Tibial nerve (tissue), 4 donors: ENCODE measurements around the gene WDR49. TPM values are rescaled to one million over a fixed set of nuclear protein-coding genes. Genes with fewer than 3 reads are reported as not detected.
"Not testable (repeated sequence)": the region's sequence is repeated elsewhere in the genome, so short reads cannot be mapped to it uniquely, and the experiment has no call there.

ENCODE experiments used
- DNase-seq, 2 donors: peaks; one replicate each; pipeline ENCODE4 v3.0.0-alpha.2; 2019; ENCODE audit warnings: low spot score in 2 of 2
- H3K27ac ChIP-seq, 4 donors: fragments of 200-600 bp; sonication (generic) in 3 of 4; one replicate each; pipeline ENCODE4 v1.5.1; 2017 to 2019; ENCODE audit warnings: mild to moderate bottlenecking in 1 of 4
- H3K27me3 ChIP-seq, 2 donors: fragments of 200-600 bp; sonication (generic) in 1 of 2; one replicate each; pipeline versions ENCODE4 v1.5.1 to v1.6.0; 2017 to 2019
- H3K36me3 ChIP-seq, 3 donors: fragments of 200-600 bp; sonication (generic); one replicate each; pipeline ENCODE4 v1.5.1; 2018 to 2019
- H3K4me1 ChIP-seq, 4 donors: fragments of 200-600 bp; sonication (generic) in 3 of 4; one replicate each; pipeline ENCODE4 v1.5.1; 2017 to 2019
- H3K4me3 ChIP-seq, 4 donors: fragments of 200-600 bp; sonication (generic) in 3 of 4; one replicate each; pipeline ENCODE4 v1.5.1; 2017 to 2019; ENCODE audit warnings: mild to moderate bottlenecking in 1 of 4, moderate library complexity in 1 of 4
- H3K9me3 ChIP-seq, 4 donors: fragments of 200-600 bp; sonication (generic) in 3 of 4; one replicate each; pipeline ENCODE4 v1.5.1; 2017 to 2019
- CTCF ChIP-seq, 5 experiments: fragments of 200-600 bp in 3 of 5; fragments of 450-650 bp in 2 of 5; sonication (generic) in 3 of 5; IDR thresholded peaks; one replicate each; pipeline ENCODE4 v1.5.1; 2016 to 2019; ENCODE audit warnings: antibody characterized with exemption in 5 of 5, mild to moderate bottlenecking in 3 of 5, moderate library complexity in 2 of 5
- EP300 ChIP-seq, 2 donors: sonication (generic); formaldehyde crosslinking; IDR thresholded peaks; one replicate each; pipeline ENCODE4 v1.6.1; 2017; ENCODE audit warnings: antibody characterized with exemption in 2 of 2, mild to moderate bottlenecking in 1 of 2
- POLR2A ChIP-seq, 2 donors: fragments of 450-650 bp; IDR thresholded peaks; one replicate each; pipeline ENCODE4 v1.6.1; 2017; ENCODE audit warnings: antibody characterized with exemption in 2 of 2, mild to moderate bottlenecking in 2 of 2, moderate library complexity in 2 of 2
- WGBS, 2 donors: methylation state at CpG; one replicate each; pipeline ENCODE4 v1.1.5; 2018; 5-methylcytosine and 5-hydroxymethylcytosine counted together
- total RNA-seq, 4 donors: library from RNA; depleted of rRNA; stranded (reverse); fragments of >200 nt; gene quantifications; one replicate each; pipeline ENCODE4 v1.1.0, GENCODE V29; 2016

WDR49 gene
- total RNA-seq, 4 donors from 2014 or later = 0.44 to 2.9 (median 1.3) TPM; not detected in 1

- Histone ChIP-seq H3K4me3 (no peak overlapping the region), H3K36me3 (no peaks in the 10 kb centered on the region), H3K27ac (no peak overlapping the region), H3K27me3 (no peaks in the 10 kb centered on the region), H3K9me3 (peaks cover 0 to 11% (median 3%) of the 10 kb centered on the region in 4 donors), H3K4me1 (no peaks in the 10 kb centered on the region)
- TF ChIP-seq POLR2A (IDR thresholded peaks at IDR 0.05) (no peak), EP300 (IDR thresholded peaks at IDR 0.05) (no peak), CTCF (IDR thresholded peaks at IDR 0.05) (no peak)
- WGBS, 2 donors = 57 to 71% methylated on average over 1 of the region's 1 CpG
- no peak for DNase-seq
Observed at GRCh38 chr3:167644611-167645010, 9.1 kb downstream of the WDR49 start.

GRCh38 chr3:167631471-167631870 is 22.3 kb downstream of the WDR49 start:
- Histone ChIP-seq H3K9me3 (no peaks in the 10 kb centered on the region), H3K4me1 (no peaks in the 10 kb centered on the region), H3K4me3 (no peak overlapping the region), H3K27ac (no peak overlapping the region), H3K36me3 (no peaks in the 10 kb centered on the region), H3K27me3 (no peaks in the 10 kb centered on the region)
- DNase-seq = no peak
- WGBS, 2 donors = 74 to 82% methylated on average over 5 of the region's 5 CpGs
- TF ChIP-seq CTCF (IDR thresholded peaks at IDR 0.05) (no peak), EP300 (IDR thresholded peaks at IDR 0.05) (no peak), POLR2A (IDR thresholded peaks at IDR 0.05) (no peak)

GRCh38 chr3:167626490-167626889 is 27.3 kb downstream of the WDR49 start:
- Histone ChIP-seq H3K27me3 (no peaks in the 10 kb centered on the region), H3K36me3 (no peaks in the 10 kb centered on the region), H3K4me1 (no peaks in the 10 kb centered on the region), H3K27ac (no peak overlapping the region), H3K9me3 (no peaks in the 10 kb centered on the region), H3K4me3 (no peak overlapping the region)
- no peak for DNase-seq
- TF ChIP-seq CTCF (IDR thresholded peaks at IDR 0.05) = no peak
- no peak for TF ChIP-seq EP300 (IDR thresholded peaks at IDR 0.05)
- TF ChIP-seq POLR2A (IDR thresholded peaks at IDR 0.05) = no peak

GRCh38 chr3:167615030-167615429 is 38.7 kb downstream of the WDR49 start:
- no peak for TF ChIP-seq CTCF (IDR thresholded peaks at IDR 0.05)
- TF ChIP-seq EP300 (IDR thresholded peaks at IDR 0.05) = no peak
- Histone ChIP-seq H3K27ac (no peak overlapping the region), H3K9me3 (no peaks in the 10 kb centered on the region)

GRCh38 chr3:167614196-167614595 is 39.5 kb downstream of the WDR49 start:
- H3K27me3 ChIP-seq, DNase-seq, H3K27ac ChIP-seq, H3K4me1 ChIP-seq, H3K36me3 ChIP-seq, H3K4me3 ChIP-seq, H3K9me3 ChIP-seq: not testable (repeated sequence)
- 75 to 88% methylated on average over 5 of the region's 5 CpGs for WGBS, 2 donors

More at GRCh38 chr3:167615030-167615429, 38.7 kb downstream of the WDR49 start:
- no peak overlapping the region for H3K4me3 ChIP-seq
- H3K4me1 ChIP-seq = no peaks in the 10 kb centered on the region
- DNase-seq = no peak
- H3K36me3 ChIP-seq = no peaks in the 10 kb centered on the region
- WGBS, 2 donors = 82 to 86% methylated on average over 3 of the region's 3 CpGs
- no peaks in the 10 kb centered on the region for H3K27me3 ChIP-seq

- H3K27me3 ChIP-seq = no peaks in the 10 kb centered on the region
- 68 to 69% methylated on average over 2 of the region's 2 CpGs for WGBS, 2 donors
- H3K9me3 ChIP-seq = no peaks in the 10 kb centered on the region
- TF ChIP-seq EP300 (IDR thresholded peaks at IDR 0.05) = no peak
- H3K4me1 ChIP-seq = no peaks in the 10 kb centered on the region
- H3K27ac ChIP-seq = no peak overlapping the region
- DNase-seq = no peak
- no peaks in the 10 kb centered on the region for H3K36me3 ChIP-seq
- no peak overlapping the region for H3K4me3 ChIP-seq
Observed at GRCh38 chr3:167611718-167612117, 42.0 kb downstream of the WDR49 start.
